ENCODE data around the gene CSF3.

GRCh38 chr17:39966771-39967170 is 48.5 kb upstream of the CSF3 start:
- TF ChIP-seq POLR2A (IDR thresholded peaks at IDR 0.05; ENCODE audit: low read length) (no peak), GATA1 (IDR thresholded peaks at IDR 0.05; ENCODE audit: low read depth, low read length) (no peak)

Data from erythroblast (primary cell).